Testis (tissue), 2 donors: ENCODE results near the gene TSSK2.

Experiments
- CTCF ChIP-seq, 3 experiments: fragments of 450-650 bp in 2 of 3; fragments of 200-600 bp in 1 of 3; sonication (generic) in 1 of 3; IDR thresholded peaks; one replicate each; pipeline ENCODE4 v1.5.1; 2016 to 2019; ENCODE audit warnings: antibody characterized with exemption in 3 of 3, mild to moderate bottlenecking in 2 of 3, moderate library complexity in 1 of 3
- POLR2A ChIP-seq: fragments of 450-650 bp; IDR thresholded peaks from one replicate; pipeline ENCODE4 v1.6.1; 2017; ENCODE audit warnings: antibody characterized with exemption, mild to moderate bottlenecking, moderate library complexity

GRCh38 chr22:19176175-19176643 is 45.1 kb downstream of the TSSK2 start:
- TF ChIP-seq CTCF (IDR thresholded peaks at IDR 0.05) (no peak), POLR2A (no peak)
